ENCODE measurements around the gene LSM3.
"Not testable (repeated sequence)": the region's sequence is repeated elsewhere in the genome, so short reads cannot be mapped to it uniquely, and the experiment has no call there.

Gene LSM3

DNA sequence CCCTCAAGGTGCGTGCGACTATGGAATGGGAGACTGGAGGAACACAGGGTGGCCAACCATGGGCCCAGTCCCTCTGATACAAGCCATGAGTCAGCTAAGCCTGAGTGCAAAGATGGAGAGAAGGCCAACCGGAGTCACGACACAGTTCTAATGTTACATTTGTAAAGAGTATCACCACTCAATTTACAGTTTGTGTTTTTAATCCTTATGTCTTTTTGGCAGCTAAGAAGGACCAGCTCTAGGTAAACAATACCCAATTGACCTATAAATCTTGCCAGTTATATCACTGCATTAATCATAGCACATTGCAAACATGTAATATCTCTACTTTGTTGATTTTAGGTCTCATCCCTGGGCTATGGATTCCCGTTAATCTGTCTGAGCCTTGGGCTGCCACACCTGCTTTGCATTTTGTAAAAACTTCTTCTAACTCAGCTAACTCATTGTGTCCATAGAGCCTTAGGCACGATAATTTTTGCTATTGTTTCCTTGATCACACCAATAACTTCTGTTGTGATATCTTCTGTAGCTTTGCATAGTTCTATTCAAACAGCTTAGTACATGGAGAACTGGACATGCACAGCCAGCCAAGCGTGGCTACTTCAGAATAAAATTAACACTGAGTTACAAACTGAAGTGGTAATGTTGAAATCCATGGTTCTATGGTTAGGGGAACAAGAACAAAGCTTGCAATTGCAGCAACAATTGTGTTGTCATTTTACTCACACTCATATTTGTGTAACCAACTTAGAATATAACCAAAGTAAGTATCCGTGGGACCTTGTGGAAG, 50.3 kb downstream of the LSM3 start:
- H3K27me3 ChIP-seq (ENCODE audit: control insufficient read depth, insufficient read depth, low read length) = no peaks in the 10 kb centered on the region
- H3K9me3 ChIP-seq (ENCODE audit: control insufficient read depth, low read depth, low read length) = no peaks in the 10 kb centered on the region
- no peak overlapping the region for H3K4me3 ChIP-seq (ENCODE audit: low read length)
- no peaks in the 10 kb centered on the region for H3K36me3 ChIP-seq (ENCODE audit: control insufficient read depth, low read depth, low read length)
- H3K27ac ChIP-seq (ENCODE audit: low read length) = no peak overlapping the region
- no peak overlapping the region for H3K9ac ChIP-seq (ENCODE audit: low read length)
- H3K4me1 ChIP-seq (ENCODE audit: control insufficient read depth, low read depth, low read length) = peaks cover 13% of the 10 kb centered on the region

DNA sequence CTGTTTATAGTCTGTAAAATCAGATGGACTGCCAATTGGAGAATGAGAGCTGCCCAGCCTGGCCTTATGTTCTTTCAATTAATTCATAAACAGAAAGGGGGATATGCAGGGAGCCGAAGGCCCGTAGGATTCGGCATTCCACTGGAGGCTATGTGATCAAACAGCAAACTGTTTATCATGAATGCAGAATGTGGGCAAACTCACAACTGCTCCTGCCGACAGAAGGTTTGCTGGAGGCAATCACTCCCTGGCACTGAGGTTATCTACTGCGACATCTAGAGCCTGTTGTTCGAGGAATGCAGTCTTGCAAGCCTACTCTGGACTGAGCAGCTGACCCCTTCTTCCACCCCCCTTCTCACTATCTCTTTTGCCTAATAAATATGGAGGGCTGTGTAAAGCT, 51.1 kb downstream of the LSM3 start:
- not testable (repeated sequence) for H3K27me3 ChIP-seq (ENCODE audit: control insufficient read depth, insufficient read depth, low read length)
- peaks cover 13% of the 10 kb centered on the region for H3K4me1 ChIP-seq (ENCODE audit: control insufficient read depth, low read depth, low read length)

GRCh38 chr3:14230729-14231128, 52.1 kb downstream of the LSM3 start:
- H3K27ac ChIP-seq (ENCODE audit: low read length) = no peak overlapping the region
- no peaks in the 10 kb centered on the region for H3K9me3 ChIP-seq (ENCODE audit: control insufficient read depth, low read depth, low read length)
- peaks cover 13% of the 10 kb centered on the region for H3K4me1 ChIP-seq (ENCODE audit: control insufficient read depth, low read depth, low read length)
- no peaks in the 10 kb centered on the region for H3K36me3 ChIP-seq (ENCODE audit: control insufficient read depth, low read depth, low read length)
- H3K9ac ChIP-seq (ENCODE audit: low read length) = no peak overlapping the region
- no peak overlapping the region for H3K4me3 ChIP-seq (ENCODE audit: low read length)
- H3K27me3 ChIP-seq (ENCODE audit: control insufficient read depth, insufficient read depth, low read length) = no peaks in the 10 kb centered on the region

More for the DNA sequence above, 51.1 kb downstream of the LSM3 start:
- not testable (repeated sequence) for H3K4me3 ChIP-seq (ENCODE audit: low read length); H3K36me3 ChIP-seq (ENCODE audit: control insufficient read depth, low read depth, low read length); H3K9ac ChIP-seq (ENCODE audit: low read length); H3K9me3 ChIP-seq (ENCODE audit: control insufficient read depth, low read depth, low read length); H3K27ac ChIP-seq (ENCODE audit: low read length)

GRCh38 chr3:14231145-14231990, 52.8 kb downstream of the LSM3 start:
- Histone ChIP-seq H3K9ac (ENCODE audit: low read length) (no peak overlapping the region), H3K27ac (ENCODE audit: low read length) (no peak overlapping the region), H3K27me3 (ENCODE audit: control insufficient read depth, insufficient read depth, low read length) (no peaks in the 10 kb centered on the region), H3K9me3 (ENCODE audit: control insufficient read depth, low read depth, low read length) (no peaks in the 10 kb centered on the region), H3K4me3 (ENCODE audit: low read length) (no peak overlapping the region), H3K4me1 (ENCODE audit: control insufficient read depth, low read depth, low read length) (peaks cover 13% of the 10 kb centered on the region), H3K36me3 (ENCODE audit: control insufficient read depth, low read depth, low read length) (no peaks in the 10 kb centered on the region)

- H3K27me3 ChIP-seq (ENCODE audit: control insufficient read depth, insufficient read depth, low read length) = no peaks in the 10 kb centered on the region
- peaks cover 6% of the 10 kb centered on the region for H3K4me1 ChIP-seq (ENCODE audit: control insufficient read depth, low read depth, low read length)
- no peaks in the 10 kb centered on the region for H3K9me3 ChIP-seq (ENCODE audit: control insufficient read depth, low read depth, low read length)
- H3K27ac ChIP-seq (ENCODE audit: low read length) = no peak overlapping the region
- no peak overlapping the region for H3K4me3 ChIP-seq (ENCODE audit: low read length)
- no peaks in the 10 kb centered on the region for H3K36me3 ChIP-seq (ENCODE audit: control insufficient read depth, low read depth, low read length)
- H3K9ac ChIP-seq (ENCODE audit: low read length) = no peak overlapping the region
Measured at GRCh38 chr3:14231998-14232501, 53.4 kb downstream of the LSM3 start.

DNA sequence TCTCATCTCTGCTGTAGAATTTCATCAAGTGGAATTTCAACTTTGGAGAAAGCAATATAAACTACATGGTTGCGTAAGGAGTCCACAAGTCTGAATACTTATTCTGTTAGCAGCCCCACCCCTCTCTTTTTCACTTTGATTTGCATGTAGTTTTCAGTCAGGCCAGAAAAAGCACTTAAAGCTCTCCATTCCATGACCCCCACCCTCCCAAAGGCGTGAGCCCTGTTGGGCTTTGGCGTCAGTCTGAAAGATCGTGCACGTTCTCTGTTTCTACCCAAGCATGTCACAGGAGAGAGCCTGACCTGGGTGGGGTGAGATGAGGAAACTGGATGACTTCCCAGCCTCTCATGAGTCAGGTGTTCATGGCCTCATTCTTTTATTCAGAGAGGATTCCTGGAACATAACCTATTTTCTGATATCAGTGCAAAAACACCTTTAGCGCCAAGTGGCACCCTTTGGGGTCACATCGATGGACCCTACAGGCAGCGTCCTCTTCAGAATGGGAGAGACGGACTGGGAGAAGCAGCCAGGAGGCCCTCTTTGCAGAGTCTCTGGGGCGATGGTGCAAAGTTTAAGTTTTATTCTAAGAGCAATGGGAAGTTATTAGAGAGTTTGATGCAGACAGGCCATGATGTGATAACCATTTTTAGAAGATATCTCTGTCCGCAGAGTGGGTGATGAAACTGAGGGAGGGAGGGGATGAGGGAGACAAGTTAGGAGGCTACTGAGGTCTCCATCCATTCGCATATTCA, 55.8 kb downstream of the LSM3 start:
- Histone ChIP-seq H3K36me3 (ENCODE audit: control insufficient read depth, low read depth, low read length) (no peaks in the 10 kb centered on the region), H3K9me3 (ENCODE audit: control insufficient read depth, low read depth, low read length) (no peaks in the 10 kb centered on the region), H3K4me1 (ENCODE audit: control insufficient read depth, low read depth, low read length) (no peaks in the 10 kb centered on the region), H3K27ac (ENCODE audit: low read length) (no peak overlapping the region), H3K4me3 (ENCODE audit: low read length) (no peak overlapping the region), H3K27me3 (ENCODE audit: control insufficient read depth, insufficient read depth, low read length) (no peaks in the 10 kb centered on the region), H3K9ac (ENCODE audit: low read length) (no peak overlapping the region)

- H3K4me3 ChIP-seq (ENCODE audit: low read length) = no peak overlapping the region
- no peaks in the 10 kb centered on the region for H3K36me3 ChIP-seq (ENCODE audit: control insufficient read depth, low read depth, low read length)
- H3K27ac ChIP-seq (ENCODE audit: low read length) = no peak overlapping the region
- no peaks in the 10 kb centered on the region for H3K4me1 ChIP-seq (ENCODE audit: control insufficient read depth, low read depth, low read length)
- no peaks in the 10 kb centered on the region for H3K9me3 ChIP-seq (ENCODE audit: control insufficient read depth, low read depth, low read length)
- H3K27me3 ChIP-seq (ENCODE audit: control insufficient read depth, insufficient read depth, low read length) = no peaks in the 10 kb centered on the region
- no peak overlapping the region for H3K9ac ChIP-seq (ENCODE audit: low read length)
Measured at GRCh38 chr3:14235003-14235911, 56.6 kb downstream of the LSM3 start.

DNA sequence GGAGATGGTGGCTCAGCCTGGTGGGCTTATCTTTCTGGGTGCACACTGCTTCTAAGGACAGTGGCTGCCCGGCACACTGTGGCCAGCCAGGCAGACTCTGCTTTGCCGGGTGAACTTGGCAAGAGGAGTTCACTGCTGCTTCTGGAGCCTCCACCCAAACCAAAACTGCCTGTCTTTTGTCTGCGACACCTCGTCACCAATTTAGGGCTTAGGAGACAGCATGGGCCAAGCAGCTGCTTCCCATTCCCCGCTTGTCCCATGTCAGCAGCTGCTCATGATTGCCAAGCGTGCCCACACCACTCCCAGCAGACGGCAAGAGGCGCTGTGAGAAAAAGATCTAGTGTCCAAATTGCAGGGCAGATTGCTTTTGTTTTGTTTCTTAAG, 57.3 kb downstream of the LSM3 start:
- no peaks in the 10 kb centered on the region for H3K36me3 ChIP-seq (ENCODE audit: control insufficient read depth, low read depth, low read length)
- no peaks in the 10 kb centered on the region for H3K9me3 ChIP-seq (ENCODE audit: control insufficient read depth, low read depth, low read length)
- H3K27me3 ChIP-seq (ENCODE audit: control insufficient read depth, insufficient read depth, low read length) = no peaks in the 10 kb centered on the region
- no peaks in the 10 kb centered on the region for H3K4me1 ChIP-seq (ENCODE audit: control insufficient read depth, low read depth, low read length)
- H3K9ac ChIP-seq (ENCODE audit: low read length) = no peak overlapping the region
- no peak overlapping the region for H3K4me3 ChIP-seq (ENCODE audit: low read length)
- no peak overlapping the region for H3K27ac ChIP-seq (ENCODE audit: low read length)

GRCh38 chr3:14236902-14237301, 58.3 kb downstream of the LSM3 start:
- Histone ChIP-seq H3K9ac (ENCODE audit: low read length) (no peak overlapping the region), H3K27ac (ENCODE audit: low read length) (no peak overlapping the region), H3K27me3 (ENCODE audit: control insufficient read depth, insufficient read depth, low read length) (no peaks in the 10 kb centered on the region), H3K9me3 (ENCODE audit: control insufficient read depth, low read depth, low read length) (no peaks in the 10 kb centered on the region), H3K36me3 (ENCODE audit: control insufficient read depth, low read depth, low read length) (no peaks in the 10 kb centered on the region), H3K4me3 (ENCODE audit: low read length) (no peak overlapping the region), H3K4me1 (ENCODE audit: control insufficient read depth, low read depth, low read length) (no peaks in the 10 kb centered on the region)

GRCh38 chr3:14237457-14237856, 58.8 kb downstream of the LSM3 start:
- no peaks in the 10 kb centered on the region for H3K27me3 ChIP-seq (ENCODE audit: control insufficient read depth, insufficient read depth, low read length)
- H3K9ac ChIP-seq (ENCODE audit: low read length) = no peak overlapping the region
- H3K4me1 ChIP-seq (ENCODE audit: control insufficient read depth, low read depth, low read length) = no peaks in the 10 kb centered on the region
- no peak overlapping the region for H3K27ac ChIP-seq (ENCODE audit: low read length)
- no peaks in the 10 kb centered on the region for H3K36me3 ChIP-seq (ENCODE audit: control insufficient read depth, low read depth, low read length)
- no peak overlapping the region for H3K4me3 ChIP-seq (ENCODE audit: low read length)
- no peaks in the 10 kb centered on the region for H3K9me3 ChIP-seq (ENCODE audit: control insufficient read depth, low read depth, low read length)
